Measurements from ENCODE around the gene ARFGAP3. TPM values are rescaled to one million over a fixed set of nuclear protein-coding genes. Genes with fewer than 3 reads are reported as not detected.

Gene ARFGAP3
- total and polyA plus RNA-seq, 2 experiments from 2014 or later, result 14.8 to 19.1 TPM

DNA sequence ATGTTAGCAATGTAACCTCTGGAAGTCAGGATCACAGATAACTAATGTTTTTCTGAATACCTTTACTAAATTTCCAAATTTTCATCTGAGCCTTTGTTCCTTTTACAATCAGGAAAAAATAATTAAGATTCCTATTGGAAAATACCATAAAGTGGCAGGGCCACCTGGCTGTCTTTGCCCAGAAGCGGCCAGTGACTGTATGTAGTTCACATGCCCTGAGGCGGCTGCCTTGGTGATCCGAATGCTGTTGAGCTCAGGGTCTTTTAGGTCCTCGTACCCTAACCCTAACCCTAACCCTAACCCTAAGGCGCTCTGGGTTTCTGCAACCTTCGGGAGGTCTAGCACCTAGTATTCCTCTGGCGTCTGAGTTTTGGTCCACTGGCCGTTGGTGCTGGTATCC is 8.5 kb upstream of the ARFGAP3 start (continued):
- no peak for TF ChIP-seq EZH2phosphoT487 (IDR thresholded peaks at IDR 0.05; ENCODE audit: unreplicated experiment)
- no peak for TF ChIP-seq ZNF331 (CRISPR knock-in tag; IDR thresholded peaks at IDR 0.05; ENCODE audit: low read depth)
- TF ChIP-seq NANOG (IDR thresholded peaks at IDR 0.05; ENCODE audit: borderline replicate concordance), result no peak
- TF ChIP-seq ZNF114 (CRISPR knock-in tag; IDR thresholded peaks at IDR 0.05), result no peak

DNA sequence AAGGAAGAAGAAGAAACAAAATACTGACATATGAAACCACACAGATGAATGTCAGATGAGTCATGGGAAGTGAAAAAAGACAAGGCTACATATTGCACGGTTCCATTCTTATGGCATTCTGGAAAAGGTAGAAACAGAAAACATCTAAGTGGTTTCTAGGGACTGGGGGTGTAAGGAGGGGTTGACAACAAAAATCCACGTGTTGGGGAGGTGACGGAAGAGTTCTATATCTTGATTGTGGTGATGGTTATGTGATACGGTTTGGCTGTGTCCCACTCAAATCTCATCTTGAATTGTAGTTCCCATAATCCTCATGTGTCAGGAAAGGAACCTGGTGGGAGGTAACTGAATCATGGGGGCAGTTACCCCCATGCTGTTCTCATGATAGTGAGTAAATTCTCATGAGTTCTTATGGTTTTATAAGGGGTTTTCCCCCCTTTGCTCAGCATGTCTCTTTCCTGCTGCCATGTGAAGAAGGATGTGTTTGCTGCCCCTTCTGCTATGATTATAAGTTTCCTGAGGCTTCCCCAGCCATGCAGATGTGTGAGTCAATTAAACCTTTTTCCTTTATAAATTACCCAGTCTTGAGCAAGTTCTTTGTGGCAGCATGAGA is 6.4 kb upstream of the ARFGAP3 start:
- no peaks in the 10 kb centered on the region for H4K20me1 ChIP-seq (replicated peaks; ENCODE audit: insufficient read depth)
- no peak for TF ChIP-seq CREB1 (CRISPR knock-in tag; IDR thresholded peaks at IDR 0.05; ENCODE audit: low read depth)
- TF ChIP-seq ZNF114 (CRISPR knock-in tag; IDR thresholded peaks at IDR 0.05), result no peak
- no peak for TF ChIP-seq STAT1 (IDR thresholded peaks at IDR 0.05; ENCODE audit: unreplicated experiment)
- TF ChIP-seq, protein P1, sequence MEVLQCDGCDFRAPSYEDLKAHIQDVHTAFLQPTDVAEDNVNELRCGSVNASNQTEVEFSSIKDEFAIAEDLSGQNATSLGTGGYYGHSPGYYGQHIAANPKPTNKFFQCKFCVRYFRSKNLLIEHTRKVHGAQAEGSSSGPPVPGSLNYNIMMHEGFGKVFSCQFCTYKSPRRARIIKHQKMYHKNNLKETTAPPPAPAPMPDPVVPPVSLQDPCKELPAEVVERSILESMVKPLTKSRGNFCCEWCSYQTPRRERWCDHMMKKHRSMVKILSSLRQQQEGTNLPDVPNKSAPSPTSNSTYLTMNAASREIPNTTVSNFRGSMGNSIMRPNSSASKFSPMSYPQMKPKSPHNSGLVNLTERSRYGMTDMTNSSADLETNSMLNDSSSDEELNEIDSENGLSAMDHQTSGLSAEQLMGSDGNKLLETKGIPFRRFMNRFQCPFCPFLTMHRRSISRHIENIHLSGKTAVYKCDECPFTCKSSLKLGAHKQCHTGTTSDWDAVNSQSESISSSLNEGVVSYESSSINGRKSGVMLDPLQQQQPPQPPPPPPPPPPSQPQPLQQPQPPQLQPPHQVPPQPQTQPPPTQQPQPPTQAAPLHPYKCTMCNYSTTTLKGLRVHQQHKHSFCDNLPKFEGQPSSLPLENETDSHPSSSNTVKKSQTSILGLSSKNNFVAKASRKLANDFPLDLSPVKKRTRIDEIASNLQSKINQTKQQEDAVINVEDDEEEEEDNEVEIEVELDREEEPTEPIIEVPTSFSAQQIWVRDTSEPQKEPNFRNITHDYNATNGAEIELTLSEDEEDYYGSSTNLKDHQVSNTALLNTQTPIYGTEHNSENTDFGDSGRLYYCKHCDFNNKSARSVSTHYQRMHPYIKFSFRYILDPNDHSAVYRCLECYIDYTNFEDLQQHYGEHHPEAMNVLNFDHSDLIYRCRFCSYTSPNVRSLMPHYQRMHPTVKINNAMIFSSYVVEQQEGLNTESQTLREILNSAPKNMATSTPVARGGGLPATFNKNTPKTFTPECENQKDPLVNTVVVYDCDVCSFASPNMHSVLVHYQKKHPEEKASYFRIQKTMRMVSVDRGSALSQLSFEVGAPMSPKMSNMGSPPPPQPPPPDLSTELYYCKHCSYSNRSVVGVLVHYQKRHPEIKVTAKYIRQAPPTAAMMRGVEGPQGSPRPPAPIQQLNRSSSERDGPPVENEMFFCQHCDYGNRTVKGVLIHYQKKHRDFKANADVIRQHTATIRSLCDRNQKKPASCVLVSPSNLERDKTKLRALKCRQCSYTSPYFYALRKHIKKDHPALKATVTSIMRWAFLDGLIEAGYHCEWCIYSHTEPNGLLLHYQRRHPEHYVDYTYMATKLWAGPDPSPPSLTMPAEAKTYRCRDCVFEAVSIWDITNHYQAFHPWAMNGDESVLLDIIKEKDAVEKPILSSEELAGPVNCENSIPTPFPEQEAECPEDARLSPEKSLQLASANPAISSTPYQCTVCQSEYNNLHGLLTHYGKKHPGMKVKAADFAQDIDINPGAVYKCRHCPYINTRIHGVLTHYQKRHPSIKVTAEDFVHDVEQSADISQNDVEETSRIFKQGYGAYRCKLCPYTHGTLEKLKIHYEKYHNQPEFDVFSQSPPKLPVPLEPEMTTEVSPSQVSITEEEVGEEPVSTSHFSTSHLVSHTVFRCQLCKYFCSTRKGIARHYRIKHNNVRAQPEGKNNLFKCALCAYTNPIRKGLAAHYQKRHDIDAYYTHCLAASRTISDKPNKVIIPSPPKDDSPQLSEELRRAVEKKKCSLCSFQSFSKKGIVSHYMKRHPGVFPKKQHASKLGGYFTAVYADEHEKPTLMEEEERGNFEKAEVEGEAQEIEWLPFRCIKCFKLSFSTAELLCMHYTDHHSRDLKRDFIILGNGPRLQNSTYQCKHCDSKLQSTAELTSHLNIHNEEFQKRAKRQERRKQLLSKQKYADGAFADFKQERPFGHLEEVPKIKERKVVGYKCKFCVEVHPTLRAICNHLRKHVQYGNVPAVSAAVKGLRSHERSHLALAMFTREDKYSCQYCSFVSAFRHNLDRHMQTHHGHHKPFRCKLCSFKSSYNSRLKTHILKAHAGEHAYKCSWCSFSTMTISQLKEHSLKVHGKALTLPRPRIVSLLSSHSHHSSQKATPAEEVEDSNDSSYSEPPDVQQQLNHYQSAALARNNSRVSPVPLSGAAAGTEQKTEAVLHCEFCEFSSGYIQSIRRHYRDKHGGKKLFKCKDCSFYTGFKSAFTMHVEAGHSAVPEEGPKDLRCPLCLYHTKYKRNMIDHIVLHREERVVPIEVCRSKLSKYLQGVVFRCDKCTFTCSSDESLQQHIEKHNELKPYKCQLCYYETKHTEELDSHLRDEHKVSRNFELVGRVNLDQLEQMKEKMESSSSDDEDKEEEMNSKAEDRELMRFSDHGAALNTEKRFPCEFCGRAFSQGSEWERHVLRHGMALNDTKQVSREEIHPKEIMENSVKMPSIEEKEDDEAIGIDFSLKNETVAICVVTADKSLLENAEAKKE (CRISPR knock-in tag; IDR thresholded peaks at IDR 0.05), result no peak
- TF ChIP-seq JUNB (IDR thresholded peaks at IDR 0.05; ENCODE audit: unreplicated experiment), result no peak
- TF ChIP-seq CTCF (conservative IDR thresholded peaks at IDR 0.05; ENCODE audit: low read depth in 2 of 2), result no peak
- no peak for TF ChIP-seq NANOG (IDR thresholded peaks at IDR 0.05; ENCODE audit: borderline replicate concordance)
- TF ChIP-seq ZNF331 (CRISPR knock-in tag; IDR thresholded peaks at IDR 0.05; ENCODE audit: low read depth), result no peak
- TF ChIP-seq, protein P2, sequence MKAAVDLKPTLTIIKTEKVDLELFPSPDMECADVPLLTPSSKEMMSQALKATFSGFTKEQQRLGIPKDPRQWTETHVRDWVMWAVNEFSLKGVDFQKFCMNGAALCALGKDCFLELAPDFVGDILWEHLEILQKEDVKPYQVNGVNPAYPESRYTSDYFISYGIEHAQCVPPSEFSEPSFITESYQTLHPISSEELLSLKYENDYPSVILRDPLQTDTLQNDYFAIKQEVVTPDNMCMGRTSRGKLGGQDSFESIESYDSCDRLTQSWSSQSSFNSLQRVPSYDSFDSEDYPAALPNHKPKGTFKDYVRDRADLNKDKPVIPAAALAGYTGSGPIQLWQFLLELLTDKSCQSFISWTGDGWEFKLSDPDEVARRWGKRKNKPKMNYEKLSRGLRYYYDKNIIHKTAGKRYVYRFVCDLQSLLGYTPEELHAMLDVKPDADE (IDR thresholded peaks at IDR 0.05), result no peak
- TF ChIP-seq POLR2AphosphoS5 (IDR thresholded peaks at IDR 0.05; ENCODE audit: low read depth), result no peak
- no peak for TF ChIP-seq EZH2 (IDR thresholded peaks at IDR 0.05; ENCODE audit: low read depth, unreplicated experiment)
- TF ChIP-seq EZH2phosphoT487 (IDR thresholded peaks at IDR 0.05; ENCODE audit: unreplicated experiment), result no peak
- peaks cover 3% of the 10 kb centered on the region; the same call in 1 of the 3 replicates for H3K4me1 Mint-ChIP-seq
- no peak for ATAC-seq
- no peak for DNase-seq (ENCODE audit: low spot score)
- H3K27me3 ChIP-seq (ENCODE audit: insufficient read depth), result peaks cover 7% of the 10 kb centered on the region; the same call in 1 of the 2 replicates
- no peaks in the 10 kb centered on the region for H3K36me3 Mint-ChIP-seq (ENCODE audit: low read depth)
- H3K27ac ChIP-seq (ENCODE audit: low read depth), result no peak overlapping the region
- no peak overlapping the region for H3K4me3 Mint-ChIP-seq
- H3K79me2 ChIP-seq (replicated peaks; ENCODE audit: insufficient read depth), result no peaks in the 10 kb centered on the region
- no peaks in the 10 kb centered on the region for H3K36me3 ChIP-seq (ENCODE audit: insufficient read depth)
- H3K4me3 ChIP-seq, result no peak overlapping the region
- no peaks in the 10 kb centered on the region for H3F3A ChIP-seq (replicated peaks; ENCODE audit: low read depth)
- no peak overlapping the region for H2AFZ ChIP-seq
- H3K4me1 ChIP-seq (ENCODE audit: insufficient read depth), result no peaks in the 10 kb centered on the region
- H3K27me3 Mint-ChIP-seq (ENCODE audit: insufficient read depth, low read depth, poor library complexity), result peaks cover 23% of the 10 kb centered on the region
- H3K9me2 ChIP-seq (ENCODE audit: insufficient read depth), result no peaks in the 10 kb centered on the region
- H3K27ac Mint-ChIP-seq, result no peak overlapping the region
- no peak overlapping the region for H3K4me2 ChIP-seq
- H3K9me3 Mint-ChIP-seq, result no peaks in the 10 kb centered on the region; the same call in 2 of the 3 replicates

Measured in GM23338 (cell line).